Liver (tissue), 9 donors: Measurements from ENCODE around the gene LRRC4. TPM values are rescaled to one million over a fixed set of nuclear protein-coding genes. Genes with fewer than 3 reads are reported as not detected.

ENCODE experiments used
- DNase-seq: peaks from one replicate; pipeline ENCODE4 v3.0.0-alpha.2; 2017; ENCODE audit warnings: low spot score
- H3K27ac ChIP-seq, 2 donors: one replicate each; pipeline ENCODE4 v1.7.0; 2013; ENCODE audit warnings: inconsistent platforms in 2 of 2, low read length in 2 of 2, control low read depth in 1 of 2, low read depth in 1 of 2, mild to moderate bottlenecking in 1 of 2
- H3K27me3 ChIP-seq, 4 donors: one replicate each; pipeline versions ENCODE4 v1.6.1 to v1.7.0; 2013; ENCODE audit warnings: low read length in 3 of 4, inconsistent platforms in 1 of 4, mild to moderate bottlenecking in 1 of 4, moderate library complexity in 1 of 4; ENCODE audit not compliant: control insufficient read depth in 4 of 4, insufficient read depth in 4 of 4
- H3K36me3 ChIP-seq, 4 donors: one replicate each; pipeline versions ENCODE4 v1.6.1 to v1.7.0; 2013; ENCODE audit warnings: low read length in 3 of 4, mild to moderate bottlenecking in 3 of 4, low read depth in 1 of 4, moderate library complexity in 1 of 4; ENCODE audit not compliant: control insufficient read depth in 4 of 4, insufficient read depth in 3 of 4
- H3K4me1 ChIP-seq, 4 donors: one replicate each; pipeline versions ENCODE4 v1.6.1 to v1.7.0; 2013; ENCODE audit warnings: low read length in 3 of 4, mild to moderate bottlenecking in 3 of 4, moderate library complexity in 1 of 4; ENCODE audit not compliant: control insufficient read depth in 4 of 4, insufficient read depth in 4 of 4
- H3K4me3 ChIP-seq, 3 donors: one replicate each; pipeline versions ENCODE4 v1.6.1 to v1.7.0; 2013; ENCODE audit warnings: low read length in 3 of 3, control low read depth in 1 of 3, low read depth in 1 of 3, mild to moderate bottlenecking in 1 of 3
- H3K9ac ChIP-seq, 2 donors: one replicate each; pipeline ENCODE4 v1.7.0; 2013; ENCODE audit warnings: low read length in 2 of 2, mild to moderate bottlenecking in 2 of 2, moderate library complexity in 2 of 2, control low read depth in 1 of 2, low read depth in 1 of 2
- H3K9me3 ChIP-seq, 4 donors: one replicate each; pipeline versions ENCODE4 v1.6.1 to v1.7.0; 2013; ENCODE audit warnings: low read length in 3 of 4; ENCODE audit not compliant: control insufficient read depth in 4 of 4
- ATF3 ChIP-seq: IDR thresholded peaks from 2 replicates; pipeline ENCODE4 v1.6.1; 2016; ENCODE audit warnings: antibody characterized with exemption
- CTCF ChIP-seq: fragments of 150-350 bp; IDR thresholded peaks from 2 replicates; pipeline ENCODE4 v1.5.1; 2017; ENCODE audit warnings: improper control_type of control experiment, low read depth, low read length; ENCODE audit not compliant: missing input control
- FOXA1 ChIP-seq: IDR thresholded peaks from 2 replicates; pipeline ENCODE4 v1.6.1; 2016; ENCODE audit warnings: antibody characterized with exemption
- FOXA2 ChIP-seq: IDR thresholded peaks from 2 replicates; pipeline ENCODE4 v1.6.1; 2016; ENCODE audit warnings: antibody characterized with exemption
- GABPA ChIP-seq, 2 donors: IDR thresholded peaks in 1 of 2; conservative IDR thresholded peaks in 1 of 2; 2 replicates each; pipeline ENCODE4 v1.6.1; 2016; ENCODE audit warnings: antibody characterized with exemption in 2 of 2, mild to moderate bottlenecking in 1 of 2, moderate library complexity in 1 of 2
- HNF4A ChIP-seq, 2 donors: conservative IDR thresholded peaks; 2 replicates each; pipeline ENCODE4 v1.6.1; 2016; ENCODE audit warnings: antibody characterized with exemption in 2 of 2, mild to moderate bottlenecking in 2 of 2
- HNF4G ChIP-seq: IDR thresholded peaks from 2 replicates; pipeline ENCODE4 v1.6.1; 2016; ENCODE audit warnings: antibody characterized with exemption
- JUND ChIP-seq, 2 donors: IDR thresholded peaks; 2 replicates each; pipeline ENCODE4 v1.6.1; 2016; ENCODE audit warnings: antibody characterized with exemption in 2 of 2
- MAX ChIP-seq: IDR thresholded peaks from 2 replicates; pipeline ENCODE4 v1.6.1; 2016; ENCODE audit warnings: antibody characterized with exemption
- NR2F2 ChIP-seq: IDR thresholded peaks from 2 replicates; pipeline ENCODE4 v1.6.1; 2016; ENCODE audit warnings: antibody characterized with exemption
- RAD21 ChIP-seq, 2 donors: IDR thresholded peaks; 2 replicates each; pipeline ENCODE4 v1.6.1; 2016; ENCODE audit warnings: antibody characterized with exemption in 2 of 2, mild to moderate bottlenecking in 2 of 2
- REST ChIP-seq: IDR thresholded peaks from 2 replicates; pipeline ENCODE4 v1.6.1; 2016; ENCODE audit warnings: antibody characterized with exemption, mild to moderate bottlenecking
- RXRA ChIP-seq, 2 donors: IDR thresholded peaks; 2 replicates each; pipeline ENCODE4 v1.6.1; 2017 to 2018; ENCODE audit warnings: antibody characterized with exemption in 2 of 2, mild to moderate bottlenecking in 1 of 2
- SP1 ChIP-seq: IDR thresholded peaks from 2 replicates; pipeline ENCODE4 v1.6.1; 2018; ENCODE audit warnings: antibody characterized with exemption, mild to moderate bottlenecking
- TAF1 ChIP-seq: conservative IDR thresholded peaks from 2 replicates; pipeline ENCODE4 v1.6.1; 2016; ENCODE audit warnings: antibody characterized with exemption, mild to moderate bottlenecking
- YY1 ChIP-seq: IDR thresholded peaks from 2 replicates; pipeline ENCODE4 v1.6.1; 2016; ENCODE audit warnings: antibody characterized with exemption, mild to moderate bottlenecking
- WGBS: extraction: QIAGEN DNeasy Blood & Tissue Kit; methylation state at CpG from one replicate; pipeline ENCODE4 v1.1.7; 2013; 5-methylcytosine and 5-hydroxymethylcytosine counted together
- polyA plus RNA-seq, 2 donors: library from polyadenylated mRNA; stranded (reverse) in 1 of 2; unstranded in 1 of 2; fragments of 200-250 nt in 1 of 2; fragments of >200 nt in 1 of 2; fragmentation: Nextera tagmentation in 1 of 2; extraction: Ambion mirVana in 1 of 2; gene quantifications; one replicate each; pipeline versions ENCODE4 v1.2.1 to v1.2.3, GENCODE V29; 2013 to 2015
- total RNA-seq, 2 donors: library from RNA; depleted of rRNA; stranded (reverse); fragments of >200 nt; gene quantifications; one replicate each; pipeline ENCODE4 v1.2.3, GENCODE V29; 2014
- donor health status: healthy.
- donor health status: healthy.
- donor health status: healthy.
- donor health status: healthy.
- donor health status: healthy.

The LRRC4 gene
- total and polyA plus RNA-seq, 4 donors: 0.54 to 2.7 (median 1.2) TPM

- peaks cover 21 to 68% (median 57%) of the 10 kb centered on the region in 4 donors for H3K4me1 ChIP-seq
These were observed 26.6 kb downstream of the LRRC4 start for GRCh38 chr7:128004623-128005022.

GRCh38 chr7:128003787-128004186 is 27.4 kb downstream of the LRRC4 start:
- Histone ChIP-seq H3K27ac (no peak overlapping the region), H3K4me1 (peaks cover 21 to 71% (median 63%) of the 10 kb centered on the region in 4 donors), H3K36me3 (no peaks in the 10 kb centered on the region), H3K27me3 (no peaks in the 10 kb centered on the region), H3K9ac (no peak overlapping the region), H3K4me3 (no peak overlapping the region), H3K9me3 (no peaks in the 10 kb centered on the region)
- TF ChIP-seq FOXA1 (no peak), REST (no peak), JUND (IDR thresholded peaks at IDR 0.05) (no peak), NR2F2 (no peak), RXRA (IDR thresholded peaks at IDR 0.05) (no peak), HNF4G (no peak), YY1 (no peak), GABPA (IDR thresholded peaks at IDR 0.05 in 1 of 2, conservative IDR thresholded peaks at IDR 0.05 in 1 of 2) (no peak), TAF1 (no peak), RAD21 (IDR thresholded peaks at IDR 0.05) (no peak), ATF3 (no peak), MAX (no peak), CTCF (no peak)
- no peak for DNase-seq
- WGBS: 70% methylated on average over 2 of the region's 2 CpGs

More at GRCh38 chr7:128004623-128005022, 26.6 kb downstream of the LRRC4 start:
- H3K27me3 ChIP-seq: no peaks in the 10 kb centered on the region
- 49% methylated on average over 6 of the region's 6 CpGs for WGBS
- H3K9me3 ChIP-seq: no peaks in the 10 kb centered on the region
- H3K9ac ChIP-seq: no peak overlapping the region
- TF ChIP-seq ATF3 (no peak), HNF4A (conservative IDR thresholded peaks at IDR 0.05) (peak; percentile 76 to 80), MAX (peak; percentile 28), RAD21 (IDR thresholded peaks at IDR 0.05) (peak; percentile 9 to 16), FOXA2 (peak; percentile 91), JUND (IDR thresholded peaks at IDR 0.05) (no peak), TAF1 (no peak), HNF4G (peak; percentile 26), SP1 (peak; percentile 53), RXRA (IDR thresholded peaks at IDR 0.05) (peak; percentile 52 to 71)
- H3K36me3 ChIP-seq: no peaks in the 10 kb centered on the region
- DNase-seq: no peak
- peak overlapping the region in 1 of 2 donors; percentile 35 for H3K27ac ChIP-seq
- H3K4me3 ChIP-seq: no peak overlapping the region
